Aorta (tissue), 5 donors: Measurements from ENCODE around the gene FAH. TPM values are rescaled to one million over a fixed set of nuclear protein-coding genes. Genes with fewer than 3 reads are reported as not detected.

Source experiments
- ATAC-seq: fragments of 200-7000 bp; cut with Tn5 transposase; one replicate; pipeline ENCODE4 v1.9.1; 2022; ENCODE audit warnings: moderate library complexity; ENCODE audit not compliant: low FRiP score
- DNase-seq, 2 donors: peaks; one replicate each; pipeline ENCODE4 v3.0.0-alpha.2; 2020
- H3K27ac ChIP-seq, 2 donors: one replicate each; pipeline ENCODE4 v1.5.1; 2013; ENCODE audit warnings: low read length in 2 of 2, mild to moderate bottlenecking in 2 of 2, moderate library complexity in 2 of 2, control low read depth in 1 of 2, inconsistent platforms in 1 of 2, low read depth in 1 of 2
- H3K27me3 ChIP-seq, 2 donors: one replicate each; pipeline ENCODE4 v1.6.1; 2013; ENCODE audit warnings: control low read depth in 1 of 2, low read length in 1 of 2, mild to moderate bottlenecking in 1 of 2, moderate library complexity in 1 of 2; ENCODE audit not compliant: insufficient read depth in 2 of 2, control insufficient read depth in 1 of 2
- H3K36me3 ChIP-seq, 2 donors: one replicate each; pipeline ENCODE4 v1.6.1; 2013; ENCODE audit warnings: control low read depth in 1 of 2, low read length in 1 of 2, mild to moderate bottlenecking in 1 of 2; ENCODE audit not compliant: insufficient read depth in 2 of 2, control insufficient read depth in 1 of 2
- H3K4me1 ChIP-seq, 2 donors: one replicate each; pipeline ENCODE4 v1.6.1; 2013; ENCODE audit warnings: low read length in 2 of 2, control low read depth in 1 of 2, mild to moderate bottlenecking in 1 of 2, moderate library complexity in 1 of 2; ENCODE audit not compliant: insufficient read depth in 2 of 2, control insufficient read depth in 1 of 2
- H3K4me3 ChIP-seq, 2 donors: one replicate each; pipeline ENCODE4 v1.5.1; 2013; ENCODE audit warnings: low read length in 2 of 2, control low read depth in 1 of 2, mild to moderate bottlenecking in 1 of 2
- H3K9me3 ChIP-seq: one replicate; pipeline ENCODE4 v1.6.1; 2013; ENCODE audit warnings: mild to moderate bottlenecking, low read length; ENCODE audit not compliant: control insufficient read depth
- WGBS, 2 donors: extraction: QIAGEN DNeasy Blood & Tissue Kit; methylation state at CpG; one replicate each; pipeline ENCODE4 v1.1.7; 2013; 5-methylcytosine and 5-hydroxymethylcytosine counted together
- intact Hi-C, 2 donors: fragments of 100-400 bp; cut with DNase I; formaldehyde crosslinking; loops; one replicate each; pipeline versions ENCODE4 v1.14.2 to v1.15.0; 2022
- long read RNA-seq, 2 donors: library from polyadenylated mRNA; unstranded; transcript quantifications; one replicate each; pipeline ENCODE4 v2.0.0, GENCODE V29; 2020 to 2021
- polyA plus RNA-seq, 2 donors: library from polyadenylated mRNA; stranded (reverse); fragments of 200-250 nt; gene quantifications; one replicate each; pipeline ENCODE4 v1.2.3, GENCODE V29; 2013
- total RNA-seq, 2 donors: library from RNA; stranded (reverse); fragmentation: NEBNext Ultra II Directional; extraction: Animal tissue kit (Norgen Biotek cat#: 25700); gene quantifications; one replicate each; pipeline ENCODE4 v1.2.1, GENCODE V29; 2021
- donor health status: healthy with polysubstance abuse.
- donor health status: Bipolar disorder and iron deficiency.
- donor health status: DM: no; HTN: no; CAD: no.
- donor health status: DM: no; HTN: no; CAD: no.
- donor health status: DM: yes; HTN: yes; CAD: no.

The FAH gene
- total RNA-seq = 10 to 100 TPM; 19.3 to 21.9 TPM
- 100 to 1,000 TPM in 1 of 2 donors, 10 to 100 TPM in 1; 18.2 to 137 TPM for polyA plus RNA-seq
- long read RNA-seq, donor 1, transcript FAH-201 (15 exons, 1,471 nt) = major isoform, 48 of 76 reads
- long read RNA-seq, donor 1, transcript FAH-213 (14 exons, 1,549 nt) = minor isoform, 18 of 76 reads
- long read RNA-seq, donor 1, partial matches to known transcripts = 3 of 76 reads
- long read RNA-seq, donor 1, other reads (novel, unspliced or antisense) = 3 of 76 reads
- long read RNA-seq, donor 2, transcript FAH-201 (15 exons, 1,471 nt) = major isoform, 7 of 10 reads
- long read RNA-seq, donor 2, partial matches to known transcripts = 0 of 10 reads
- long read RNA-seq, donor 2, other reads (novel, unspliced or antisense) = 2 of 10 reads

GRCh38 chr15:80152896-80153876 lies at the start of gene FAH:
FAH (plus strand) TSS chr15:80152999; CDS start chr15:80153055, 56 bp downstream.
- Histone ChIP-seq H3K27ac (peak within 1 kb of the TSS in 1 of 2 donors; percentile 32), H3K36me3 (no peaks in the 10 kb centered on the region), H3K9me3 (no peaks in the 10 kb centered on the region), H3K4me3 (peak within 1 kb of the TSS; percentile 58 to 74), H3K4me1 (peaks cover 0 to 3% of the 10 kb centered on the region in 2 donors), H3K27me3 (no peaks in the 10 kb centered on the region)
- peak in 1 of 2 donors; percentile 83 for DNase-seq
- ATAC-seq = peak; percentile 92
- WGBS, 2 donors = 1 to 2% methylated on average over 39 to 45 of the region's 45 CpGs
- intact Hi-C loops = loop anchor here (1.0 to 10.0 kb wide), 5 partner anchors 20 to 228 kb away; partner anchors contain the start of gene ZFAND6 (in 1 of the 2)

- Histone ChIP-seq H3K27me3 (no peaks in the 10 kb centered on the region), H3K4me1 (peaks cover 0 to 3% of the 10 kb centered on the region in 2 donors), H3K9me3 (no peaks in the 10 kb centered on the region), H3K36me3 (no peaks in the 10 kb centered on the region), H3K4me3 (no peak overlapping the region), H3K27ac (no peak overlapping the region)
- DNase-seq (no peak), ATAC-seq (no peak)
- WGBS, 2 donors = 88 to 93% methylated on average over 3 of the region's 3 CpGs
- intact Hi-C loops = no loop called here
These were observed 47.6 kb upstream of the FAH start for GRCh38 chr15:80105193-80105592.

GRCh38 chr15:80105595-80105994 lies 47.2 kb upstream of the FAH start:
- WGBS, 2 donors = 91 to 94% methylated on average over 1 of the region's 1 CpG
- no peaks in the 10 kb centered on the region for H3K36me3 ChIP-seq
- H3K4me1 ChIP-seq = peaks cover 0 to 3% of the 10 kb centered on the region in 2 donors
- no peak for ATAC-seq
- H3K27me3 ChIP-seq = no peaks in the 10 kb centered on the region
- DNase-seq = no peak
- no peak overlapping the region for H3K27ac ChIP-seq
- H3K9me3 ChIP-seq = no peaks in the 10 kb centered on the region
- no peak overlapping the region for H3K4me3 ChIP-seq
- intact Hi-C loops = no loop called here

- intact Hi-C loops = no loop called here
- no peak overlapping the region for H3K27ac ChIP-seq
- no peaks in the 10 kb centered on the region for H3K27me3 ChIP-seq
- no peak overlapping the region for H3K4me3 ChIP-seq
- DNase-seq = no peak
- no peaks in the 10 kb centered on the region for H3K36me3 ChIP-seq
- WGBS, 2 donors = 98 to 99% methylated on average over 4 of the region's 4 CpGs
- peaks cover 0 to 3% of the 10 kb centered on the region in 2 donors for H3K4me1 ChIP-seq
- no peaks in the 10 kb centered on the region for H3K9me3 ChIP-seq
- ATAC-seq = no peak
These were observed 46.7 kb upstream of the FAH start for GRCh38 chr15:80106051-80106450.

GRCh38 chr15:80107204-80107603 lies 45.6 kb upstream of the FAH start:
- WGBS, 2 donors = 84 to 86% methylated on average over 6 of the region's 6 CpGs
- intact Hi-C loops = no loop called here

GRCh38 chr15:80107774-80108173 lies 45.0 kb upstream of the FAH start:
- ATAC-seq = no peak
- Histone ChIP-seq H3K9me3 (no peaks in the 10 kb centered on the region), H3K4me3 (no peak overlapping the region), H3K27me3 (no peaks in the 10 kb centered on the region), H3K36me3 (no peaks in the 10 kb centered on the region), H3K4me1 (peaks cover 0 to 3% of the 10 kb centered on the region in 2 donors), H3K27ac (no peak overlapping the region)
- 21 to 26% methylated on average over 2 to 3 of the region's 3 CpGs for WGBS, 2 donors
- DNase-seq = no peak
- intact Hi-C loops = no loop called here

More at GRCh38 chr15:80107204-80107603, 45.6 kb upstream of the FAH start:
- no peak overlapping the region for H3K4me3 ChIP-seq
- H3K27me3 ChIP-seq = no peaks in the 10 kb centered on the region
- no peaks in the 10 kb centered on the region for H3K36me3 ChIP-seq
- peaks cover 0 to 3% of the 10 kb centered on the region in 2 donors for H3K4me1 ChIP-seq
- no peak for DNase-seq
- ATAC-seq = no peak
- H3K27ac ChIP-seq = no peak overlapping the region
- H3K9me3 ChIP-seq = no peaks in the 10 kb centered on the region

GRCh38 chr15:80109388-80109787 lies 43.4 kb upstream of the FAH start:
- intact Hi-C loops = no loop called here
- no peak for ATAC-seq

GRCh38 chr15:80110920-80111319 lies 41.9 kb upstream of the FAH start:
- ATAC-seq (no peak), DNase-seq (no peak)
- intact Hi-C loops = no loop called here
- Histone ChIP-seq H3K4me1 (no peaks in the 10 kb centered on the region), H3K9me3 (no peaks in the 10 kb centered on the region), H3K27me3 (no peaks in the 10 kb centered on the region), H3K36me3 (no peaks in the 10 kb centered on the region), H3K27ac (no peak overlapping the region), H3K4me3 (no peak overlapping the region)

More at GRCh38 chr15:80109388-80109787, 43.4 kb upstream of the FAH start:
- DNase-seq = no peak
- no peaks in the 10 kb centered on the region for H3K27me3 ChIP-seq
- 80 to 89% methylated on average over 3 of the region's 3 CpGs for WGBS, 2 donors
- H3K4me1 ChIP-seq = no peaks in the 10 kb centered on the region
- H3K4me3 ChIP-seq = no peak overlapping the region
- H3K36me3 ChIP-seq = no peaks in the 10 kb centered on the region
- H3K27ac ChIP-seq = no peak overlapping the region
- H3K9me3 ChIP-seq = no peaks in the 10 kb centered on the region
